Measurements from ENCODE around the gene KRT17. TPM values are rescaled to one million over a fixed set of nuclear protein-coding genes. Genes with fewer than 3 reads are reported as not detected.

KRT17 gene
- total RNA-seq, 1 experiment from 2014 or later: 1.5 TPM

DNA sequence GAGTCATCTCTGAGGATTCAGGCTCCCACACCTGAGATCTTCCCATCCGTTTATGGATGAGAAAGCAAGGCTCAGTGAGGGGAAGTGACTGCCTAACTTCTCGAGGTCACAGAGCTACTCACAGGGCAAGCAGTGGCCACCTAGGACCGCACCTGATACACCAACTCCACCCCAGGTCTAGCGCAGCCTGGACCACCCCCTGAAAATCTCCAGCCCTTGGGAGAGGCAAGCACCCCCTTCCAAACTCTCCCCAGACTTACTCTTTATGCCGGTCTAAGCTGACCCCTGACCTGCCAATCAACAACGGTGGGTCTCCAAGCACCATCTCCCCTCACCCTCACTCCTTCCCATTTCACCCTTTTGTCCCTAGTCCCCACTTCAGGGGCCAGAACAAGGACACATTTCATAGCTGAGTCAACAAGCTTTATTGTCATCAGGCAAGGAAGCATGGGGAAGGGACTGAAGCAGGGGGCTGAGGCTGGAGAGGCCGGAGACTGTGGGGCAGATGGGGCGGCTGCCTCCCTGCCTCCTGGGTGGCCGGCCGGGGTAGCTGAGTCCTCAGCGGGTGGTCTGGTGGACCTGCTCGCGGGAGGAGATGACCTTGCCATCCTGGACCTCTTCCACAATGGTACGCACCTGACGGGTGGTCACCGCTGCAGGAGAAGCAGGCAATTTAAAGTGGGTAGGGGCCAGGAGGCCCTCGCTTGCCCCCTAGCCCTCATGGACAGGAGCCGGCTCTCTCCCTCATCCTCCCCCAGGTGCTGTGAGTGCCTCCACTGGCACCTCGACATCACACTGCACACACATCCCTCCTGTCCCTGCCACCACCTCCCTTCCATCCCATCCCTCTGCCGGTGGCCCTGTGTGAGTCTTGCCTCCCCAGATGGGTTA is 5.1 kb downstream of the KRT17 start:
- H3K4me1 Mint-ChIP-seq: peaks cover 7 to 32% of the 10 kb centered on the region in 2 experiments
- Histone ChIP-seq H3K9me3 (ENCODE audit: control insufficient read depth, low read depth, low read length) (no peaks in the 10 kb centered on the region), H3K18ac (ENCODE audit: insufficient read length, low read depth, low read length) (no peak overlapping the region), H2BK20ac (ENCODE audit: low read depth, low read length, poor library complexity, severe bottlenecking) (no peak overlapping the region), H3K79me1 (ENCODE audit: insufficient read depth, low read depth, low read length, poor library complexity, severe bottlenecking) (no peaks in the 10 kb centered on the region), H3K14ac (ENCODE audit: insufficient read depth, low read length) (no peak overlapping the region), H2BK5ac (ENCODE audit: insufficient read length, low read length) (no peak overlapping the region), H3K27ac (ENCODE audit: insufficient read length, low read depth, low read length) (no peak overlapping the region), H4K91ac (ENCODE audit: insufficient read length, low read depth, low read length) (no peak overlapping the region), H2BK15ac (ENCODE audit: low read depth, low read length) (no peak overlapping the region), H3K23ac (ENCODE audit: insufficient read length, low read depth, low read length) (no peak overlapping the region), H3K4me2 (ENCODE audit: insufficient read depth, insufficient read length, low read length) (no peak overlapping the region), H4K8ac (replicated peaks; ENCODE audit: insufficient read length, low read depth, low read length) (no peak overlapping the region), H3K27me3 (ENCODE audit: insufficient read depth, low read length) (no peaks in the 10 kb centered on the region), H3K9ac (ENCODE audit: extremely low read depth, insufficient read length, low read length) (no peak overlapping the region), H3K56ac (ENCODE audit: insufficient read length, low read depth, low read length) (no peak overlapping the region), H4K5ac (ENCODE audit: insufficient read length, low read depth, low read length) (no peak overlapping the region), H3K4ac (ENCODE audit: low read depth, low read length) (no peak overlapping the region), H2AK5ac (ENCODE audit: insufficient read length, low read length) (no peak overlapping the region), H3T11ph (ENCODE audit: low read length) (no peak overlapping the region), H4K20me1 (ENCODE audit: control insufficient read depth, insufficient read depth, insufficient read length) (no peaks in the 10 kb centered on the region), H3K4me1 (ENCODE audit: insufficient read depth, low read length) (no peaks in the 10 kb centered on the region; the same call in 1 of the 2 replicates), H2AFZ (ENCODE audit: low read length) (no peak overlapping the region), H2BK12ac (ENCODE audit: insufficient read length, low read depth, low read length) (no peak overlapping the region), H3K79me2 (ENCODE audit: insufficient read depth, low read length) (no peaks in the 10 kb centered on the region), H3K23me2 (ENCODE audit: insufficient read length, low read depth, low read length, poor library complexity, severe bottlenecking) (no peaks in the 10 kb centered on the region), H2BK120ac (ENCODE audit: low read depth, low read length, poor library complexity, severe bottlenecking) (no peak overlapping the region)
- no peaks in the 10 kb centered on the region for H3K9me3 Mint-ChIP-seq
- TF ChIP-seq, protein P1, sequence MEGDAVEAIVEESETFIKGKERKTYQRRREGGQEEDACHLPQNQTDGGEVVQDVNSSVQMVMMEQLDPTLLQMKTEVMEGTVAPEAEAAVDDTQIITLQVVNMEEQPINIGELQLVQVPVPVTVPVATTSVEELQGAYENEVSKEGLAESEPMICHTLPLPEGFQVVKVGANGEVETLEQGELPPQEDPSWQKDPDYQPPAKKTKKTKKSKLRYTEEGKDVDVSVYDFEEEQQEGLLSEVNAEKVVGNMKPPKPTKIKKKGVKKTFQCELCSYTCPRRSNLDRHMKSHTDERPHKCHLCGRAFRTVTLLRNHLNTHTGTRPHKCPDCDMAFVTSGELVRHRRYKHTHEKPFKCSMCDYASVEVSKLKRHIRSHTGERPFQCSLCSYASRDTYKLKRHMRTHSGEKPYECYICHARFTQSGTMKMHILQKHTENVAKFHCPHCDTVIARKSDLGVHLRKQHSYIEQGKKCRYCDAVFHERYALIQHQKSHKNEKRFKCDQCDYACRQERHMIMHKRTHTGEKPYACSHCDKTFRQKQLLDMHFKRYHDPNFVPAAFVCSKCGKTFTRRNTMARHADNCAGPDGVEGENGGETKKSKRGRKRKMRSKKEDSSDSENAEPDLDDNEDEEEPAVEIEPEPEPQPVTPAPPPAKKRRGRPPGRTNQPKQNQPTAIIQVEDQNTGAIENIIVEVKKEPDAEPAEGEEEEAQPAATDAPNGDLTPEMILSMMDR (conservative IDR thresholded peaks at IDR 0.05): no peak
- H3K27me3 Mint-ChIP-seq (ENCODE audit: low read depth): peaks cover 2% of the 10 kb centered on the region
- no CpG with 5 or more reads among the region's 20 CpGs for WGBS (ENCODE audit: extremely low coverage, insufficient read length, low lambda C conversion rate)
- no peaks in the 10 kb centered on the region; a peak in 1 of 7 replicates for H3K36me3 Mint-ChIP-seq (ENCODE audit: insufficient read depth in 1 of 3, low read depth in 3 of 3)
- peak overlapping the region in 1 of 2 experiments; percentile 51; a peak in 2 of 5 replicates for H3K4me3 Mint-ChIP-seq
- no peak for DNase-seq
- H3K27ac Mint-ChIP-seq: no peak overlapping the region; a peak in 1 of 7 replicates
